Ishikawa (cell line): ENCODE results near the gene CRYBA2.
A peak's percentile ranks its signal among the peaks of the same experiment; 100 is the strongest.

Experiments used
- CEBPB ChIP-seq: IDR thresholded peaks from 2 replicates; pipeline ENCODE4 v1.6.1; 2012
- CREB1 ChIP-seq: IDR thresholded peaks from 2 replicates; pipeline ENCODE4 v1.6.1; 2012; ENCODE audit warnings: low read depth
- EGR1 ChIP-seq: IDR thresholded peaks from 2 replicates; pipeline ENCODE4 v1.6.1; 2012
- EP300 ChIP-seq: IDR thresholded peaks from 2 replicates; pipeline ENCODE4 v1.6.1; 2012; ENCODE audit warnings: borderline replicate concordance
- FOXM1 ChIP-seq: IDR thresholded peaks from 2 replicates; pipeline ENCODE4 v1.6.1; 2012; ENCODE audit warnings: low read depth, borderline replicate concordance
- NFIC ChIP-seq: IDR thresholded peaks from 2 replicates; pipeline ENCODE4 v1.6.1; 2012
- RAD21 ChIP-seq: IDR thresholded peaks from 2 replicates; pipeline ENCODE4 v1.6.1; 2012; ENCODE audit warnings: low read depth
- REST ChIP-seq: IDR thresholded peaks from 2 replicates; pipeline ENCODE4 v1.6.1; 2012; ENCODE audit warnings: low read depth, mild to moderate bottlenecking
- TAF1 ChIP-seq: IDR thresholded peaks from 2 replicates; pipeline ENCODE4 v1.6.1; 2012; ENCODE audit warnings: low read depth, mild to moderate bottlenecking
- TCF12 ChIP-seq: IDR thresholded peaks from 2 replicates; pipeline ENCODE4 v1.6.1; 2012; ENCODE audit warnings: low read depth
- TEAD4 ChIP-seq: IDR thresholded peaks from 2 replicates; pipeline ENCODE4 v1.6.1; 2012
- YY1 ChIP-seq: IDR thresholded peaks from 2 replicates; pipeline ENCODE4 v1.6.1; 2012; ENCODE audit warnings: low read depth
- ZBTB7A ChIP-seq: IDR thresholded peaks from 2 replicates; pipeline ENCODE4 v1.6.1; 2012; ENCODE audit warnings: low read depth
- TF ChIP-seq, protein P1 (sequence below): IDR thresholded peaks from 2 replicates; pipeline ENCODE4 v1.6.1; 2012
- TF ChIP-seq, protein P2 (sequence below): IDR thresholded peaks from 2 replicates; pipeline ENCODE4 v1.6.1; 2012

The CRYBA2 gene

DNA sequence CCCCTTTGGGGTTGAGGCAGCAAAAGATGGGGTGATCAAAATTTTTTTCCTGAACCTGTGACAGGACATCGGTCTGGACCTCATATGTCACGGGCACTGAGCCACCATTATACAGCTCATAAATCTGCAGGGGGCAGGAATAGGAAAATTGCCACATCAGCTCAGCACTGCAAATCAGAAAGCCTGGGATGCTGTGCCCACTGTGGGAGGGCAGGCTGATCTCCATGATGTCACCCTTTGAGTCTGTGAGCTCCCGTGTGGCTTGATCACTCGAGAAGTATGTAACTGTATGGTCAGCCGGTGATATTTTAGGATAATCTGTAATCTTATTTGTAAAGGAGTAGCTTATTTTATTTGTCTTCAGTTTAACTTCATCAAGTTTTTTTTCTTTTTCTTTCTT is 17.7 kb upstream of the CRYBA2 start:
- TF ChIP-seq CEBPB (no peak), FOXM1 (no peak), NFIC (no peak), REST (no peak), ZBTB7A (no peak), TCF12 (no peak), RAD21 (no peak), EGR1 (no peak), YY1 (no peak), EP300 (no peak), TAF1 (no peak), TEAD4 (no peak), CREB1 (no peak)
- TF ChIP-seq, protein P1, sequence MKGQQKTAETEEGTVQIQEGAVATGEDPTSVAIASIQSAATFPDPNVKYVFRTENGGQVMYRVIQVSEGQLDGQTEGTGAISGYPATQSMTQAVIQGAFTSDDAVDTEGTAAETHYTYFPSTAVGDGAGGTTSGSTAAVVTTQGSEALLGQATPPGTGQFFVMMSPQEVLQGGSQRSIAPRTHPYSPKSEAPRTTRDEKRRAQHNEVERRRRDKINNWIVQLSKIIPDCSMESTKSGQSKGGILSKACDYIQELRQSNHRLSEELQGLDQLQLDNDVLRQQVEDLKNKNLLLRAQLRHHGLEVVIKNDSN = no peak
- TF ChIP-seq, protein P2, sequence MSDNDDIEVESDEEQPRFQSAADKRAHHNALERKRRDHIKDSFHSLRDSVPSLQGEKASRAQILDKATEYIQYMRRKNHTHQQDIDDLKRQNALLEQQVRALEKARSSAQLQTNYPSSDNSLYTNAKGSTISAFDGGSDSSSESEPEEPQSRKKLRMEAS = no peak

GRCh38 chr2:219010162-219010756 is 17.0 kb upstream of the CRYBA2 start:
- TF ChIP-seq TCF12 (no peak), RAD21 (peak; percentile 59; the same call in 1 of the 2 replicates)

- no peak for TF ChIP-seq CREB1
- TF ChIP-seq TAF1 = no peak
- TF ChIP-seq TEAD4 = no peak
- no peak for TF ChIP-seq NFIC
- no peak for TF ChIP-seq YY1
- no peak for TF ChIP-seq FOXM1
- TF ChIP-seq REST = no peak
- TF ChIP-seq CEBPB = no peak
- TF ChIP-seq EP300 = no peak
Measured at GRCh38 chr2:219009294-219009693, 16.1 kb upstream of the CRYBA2 start.

DNA sequence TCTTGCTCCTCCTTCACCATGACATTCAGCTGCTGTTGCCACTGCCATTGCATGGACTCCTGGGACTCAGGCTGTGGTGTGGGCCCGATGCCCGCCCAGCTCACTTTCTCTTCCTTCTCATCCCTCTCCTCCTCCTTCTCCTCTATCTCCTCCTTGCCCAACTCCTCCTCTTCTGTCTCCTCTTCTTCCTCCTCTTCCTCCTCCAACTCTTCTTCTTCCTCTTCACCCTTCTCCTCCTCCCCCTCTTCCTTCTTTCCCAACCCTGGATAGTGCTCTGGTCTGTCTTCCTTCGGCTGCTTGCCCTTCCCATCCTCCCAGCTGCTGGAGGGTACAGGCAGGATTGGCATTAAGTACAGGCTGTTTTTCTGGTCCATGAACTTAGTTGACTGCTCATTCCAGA is 10.8 kb upstream of the CRYBA2 start:
- no peak for TF ChIP-seq YY1
- no peak for TF ChIP-seq EGR1
- no peak for TF ChIP-seq REST
- no peak for TF ChIP-seq CREB1
- no peak for TF ChIP-seq EP300
- TF ChIP-seq CEBPB = no peak
- no peak for TF ChIP-seq TAF1
- TF ChIP-seq TCF12 = no peak
- TF ChIP-seq, protein P1 = no peak
- no peak for TF ChIP-seq FOXM1
- TF ChIP-seq ZBTB7A = no peak
- TF ChIP-seq, protein P2 = no peak
- TF ChIP-seq TEAD4 = no peak
- TF ChIP-seq RAD21 = no peak
- TF ChIP-seq NFIC = no peak

DNA sequence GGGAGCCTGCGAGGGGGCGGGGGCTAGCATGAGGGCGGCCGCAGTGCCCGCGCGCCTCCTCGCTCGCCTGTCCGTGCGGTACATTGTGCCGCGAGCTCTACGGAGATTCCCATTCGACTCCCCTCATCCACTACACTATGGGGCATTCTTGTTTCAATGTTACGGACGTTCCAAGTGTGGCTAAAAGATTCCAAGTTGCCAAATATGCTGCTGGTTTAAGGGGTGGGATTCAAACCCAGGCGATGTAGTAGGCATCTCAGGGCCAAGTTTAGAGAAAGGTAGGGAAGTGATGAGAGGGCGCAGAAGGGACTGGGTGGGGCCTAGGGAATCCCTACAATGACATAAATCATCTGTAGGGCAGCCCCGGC is 10.0 kb upstream of the CRYBA2 start:
- TF ChIP-seq YY1 = no peak
- TF ChIP-seq TCF12 = no peak
- TF ChIP-seq, protein P2 = peak; percentile 61; the same call in 1 of the 2 replicates
